ENCODE results near the gene SYTL3. TPM values are rescaled to one million over a fixed set of nuclear protein-coding genes. Genes with fewer than 3 reads are reported as not detected.
"Not testable (repeated sequence)": the region's sequence is repeated elsewhere in the genome, so short reads cannot be mapped to it uniquely, and the experiment has no call there.

The SYTL3 gene
- polyA plus RNA-seq, 4 donors: 3.2 to 4.6 (median 3.8) TPM

DNA sequence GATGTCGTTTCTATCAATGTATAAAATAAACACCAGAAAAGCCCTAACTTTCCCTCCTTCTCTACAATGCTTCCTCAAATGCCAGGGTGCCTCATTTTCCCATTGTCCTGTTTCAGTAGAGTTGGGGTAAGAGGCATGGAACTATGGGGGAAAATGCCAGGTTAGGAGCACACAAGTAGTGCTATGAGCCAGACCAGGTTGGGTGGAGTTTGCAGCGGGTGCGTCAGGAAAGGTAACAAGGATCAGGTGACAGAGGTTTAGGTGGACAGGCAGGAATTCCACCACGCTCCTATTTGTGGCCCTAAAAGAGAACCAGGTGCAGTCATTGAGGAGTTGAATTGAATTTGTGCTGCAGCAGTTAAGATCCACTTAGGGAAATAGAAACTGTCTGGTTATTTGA lies 36.5 kb downstream of the SYTL3 start:
- no peak for DNase-seq (ENCODE audit: low read depth in 4 of 4, low spot score in 3 of 4)

DNA sequence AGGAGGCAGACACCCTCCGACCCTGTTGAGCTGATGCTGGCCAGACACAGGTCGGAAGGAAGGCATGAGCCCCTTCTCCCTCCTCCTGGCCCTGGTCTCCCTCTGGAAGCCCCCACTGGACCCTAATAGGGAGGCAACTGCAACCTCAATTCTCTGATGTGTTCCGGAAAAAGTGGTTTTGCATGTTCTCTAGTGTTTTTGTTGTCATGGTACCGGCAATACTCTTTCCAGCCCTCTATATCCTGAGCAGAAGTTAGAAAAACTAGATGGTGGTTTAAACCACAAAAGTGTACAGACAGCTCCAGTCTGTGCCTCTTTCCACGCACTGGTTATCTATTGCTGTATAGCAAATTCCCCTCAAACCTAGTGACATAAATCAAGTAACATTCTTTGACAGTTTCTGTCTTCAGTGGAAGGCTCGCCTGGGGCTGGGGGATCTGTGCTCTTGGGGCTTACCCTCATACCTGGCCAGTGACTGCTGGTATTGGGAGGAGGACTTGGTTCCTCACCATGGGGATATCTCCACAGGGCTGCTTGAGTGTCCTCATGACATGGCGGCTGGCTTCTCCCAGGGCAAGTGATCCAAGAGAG lies 37.0 kb downstream of the SYTL3 start:
- no peak for DNase-seq (ENCODE audit: low read depth in 4 of 4, low spot score in 3 of 4)

DNA sequence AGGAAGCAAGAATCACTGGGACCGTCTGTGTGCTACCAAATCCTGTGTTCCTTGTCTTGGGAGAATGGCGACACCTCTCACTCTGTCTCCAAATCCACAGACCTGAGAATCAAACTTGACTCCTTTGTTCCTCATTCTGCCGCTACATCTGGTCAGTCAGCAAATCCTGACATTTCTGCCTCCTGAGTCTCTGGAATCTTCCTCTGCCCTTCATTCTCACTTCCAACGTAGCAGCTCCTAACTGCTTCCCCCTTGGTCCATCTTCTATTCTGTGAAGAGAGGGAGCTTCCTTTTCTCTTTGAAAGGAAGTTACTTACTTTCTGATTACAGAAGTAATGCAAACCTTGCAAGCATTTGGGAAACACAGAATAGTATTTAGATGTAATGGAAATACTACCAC lies 37.7 kb downstream of the SYTL3 start:
- DNase-seq (ENCODE audit: low read depth in 4 of 4, low spot score in 3 of 4): no peak

DNA sequence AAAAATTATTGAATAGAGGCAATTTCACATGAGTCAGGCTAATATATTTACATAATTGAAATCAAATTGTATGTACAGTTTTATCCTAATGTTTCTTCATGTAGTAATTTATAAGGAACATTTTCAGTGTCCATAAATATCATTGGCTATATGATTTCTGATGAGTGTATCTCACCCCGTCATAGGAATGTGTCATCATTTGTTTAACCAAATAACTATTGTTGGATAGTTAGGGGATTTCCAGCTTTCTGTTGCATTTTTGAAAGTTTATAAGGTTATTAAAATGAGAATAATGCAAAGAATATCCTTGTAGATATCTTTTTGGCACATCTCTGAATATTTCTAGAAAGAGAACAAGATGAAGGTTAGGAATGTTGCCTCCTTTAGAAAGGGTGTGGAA lies 39.0 kb downstream of the SYTL3 start:
- DNase-seq (ENCODE audit: low read depth in 4 of 4, low spot score in 3 of 4): no peak

DNA sequence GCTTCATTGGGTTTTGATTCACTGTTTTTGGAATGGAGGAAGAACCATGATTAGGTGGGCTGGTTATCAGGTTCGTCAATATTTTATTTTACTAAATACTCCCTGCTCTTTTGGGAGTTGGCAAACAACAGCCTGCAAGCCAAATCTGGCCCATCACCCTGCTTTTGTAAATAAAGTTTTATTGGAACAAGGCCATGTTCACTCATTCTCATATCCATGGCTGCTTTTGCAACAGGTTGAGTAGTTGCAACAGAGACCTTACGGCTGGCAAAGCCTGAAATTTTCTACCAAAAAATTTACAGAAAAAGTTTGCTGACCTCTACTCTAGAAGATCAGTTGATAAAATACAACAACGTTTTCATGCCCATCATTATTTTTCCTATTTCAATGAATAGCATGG lies 45.1 kb downstream of the SYTL3 start:
- no peak for DNase-seq (ENCODE audit: low read depth in 4 of 4, low spot score in 3 of 4)

DNA sequence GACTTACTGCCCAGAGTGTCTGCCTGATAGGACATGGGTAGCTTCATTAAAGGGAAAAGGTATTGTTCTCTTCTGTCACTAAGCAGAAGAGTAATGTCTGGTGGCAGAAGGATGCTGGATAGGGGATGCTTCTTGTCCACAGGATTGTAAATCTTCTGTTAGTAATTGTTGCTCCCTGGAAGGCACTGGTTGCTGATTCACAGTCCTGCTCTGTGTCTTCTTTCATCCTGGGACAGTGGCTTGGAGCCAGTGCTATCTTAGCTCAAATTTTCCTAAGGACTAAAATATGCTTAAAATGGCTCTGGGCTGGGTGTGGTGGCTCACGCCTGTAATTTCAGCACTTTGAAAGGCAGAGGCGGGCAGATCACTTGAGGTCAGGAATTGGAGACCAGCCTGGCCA lies 48.0 kb downstream of the SYTL3 start:
- DNase-seq (ENCODE audit: low read depth in 4 of 4, low spot score in 3 of 4): no peak

DNA sequence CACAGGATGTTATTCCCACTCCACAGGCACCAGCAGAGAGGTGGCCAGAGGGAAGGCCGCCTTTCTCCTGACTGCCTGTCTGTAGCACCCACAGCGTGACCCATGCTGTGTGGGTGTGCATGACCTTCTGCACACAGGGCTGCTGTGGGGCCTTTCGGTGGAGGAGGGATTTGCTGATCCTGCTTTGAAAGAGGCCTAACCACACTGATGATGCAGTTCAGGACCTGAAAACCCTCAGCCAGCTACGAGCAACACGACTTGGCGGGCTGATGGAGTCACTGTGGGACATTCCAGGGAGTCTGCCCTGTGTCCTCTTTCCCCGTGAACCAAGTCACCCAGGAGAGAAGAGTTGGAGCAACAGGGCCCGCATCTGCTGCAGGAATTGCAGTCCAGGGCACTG lies 49.1 kb downstream of the SYTL3 start:
- no peak for DNase-seq (ENCODE audit: low read depth in 4 of 4, low spot score in 3 of 4)

GRCh38 chr6:158701268-158701667 lies 51.4 kb downstream of the SYTL3 start:
- DNase-seq (ENCODE audit: low read depth in 4 of 4, low spot score in 3 of 4): not testable (repeated sequence)

GRCh38 chr6:158703111-158703836 lies 53.4 kb downstream of the SYTL3 start:
- no peak for DNase-seq (ENCODE audit: low read depth in 4 of 4, low spot score in 3 of 4)

- peak in 3 of 4 donors; percentile 47 to 75 (median 55) for DNase-seq (ENCODE audit: low read depth in 4 of 4, low spot score in 3 of 4)
Measured at GRCh38 chr6:158703837-158704822, 54.3 kb downstream of the SYTL3 start.

- DNase-seq (ENCODE audit: low read depth in 4 of 4, low spot score in 3 of 4): no peak
Measured at GRCh38 chr6:158705386-158706126, 55.7 kb downstream of the SYTL3 start.

DNA sequence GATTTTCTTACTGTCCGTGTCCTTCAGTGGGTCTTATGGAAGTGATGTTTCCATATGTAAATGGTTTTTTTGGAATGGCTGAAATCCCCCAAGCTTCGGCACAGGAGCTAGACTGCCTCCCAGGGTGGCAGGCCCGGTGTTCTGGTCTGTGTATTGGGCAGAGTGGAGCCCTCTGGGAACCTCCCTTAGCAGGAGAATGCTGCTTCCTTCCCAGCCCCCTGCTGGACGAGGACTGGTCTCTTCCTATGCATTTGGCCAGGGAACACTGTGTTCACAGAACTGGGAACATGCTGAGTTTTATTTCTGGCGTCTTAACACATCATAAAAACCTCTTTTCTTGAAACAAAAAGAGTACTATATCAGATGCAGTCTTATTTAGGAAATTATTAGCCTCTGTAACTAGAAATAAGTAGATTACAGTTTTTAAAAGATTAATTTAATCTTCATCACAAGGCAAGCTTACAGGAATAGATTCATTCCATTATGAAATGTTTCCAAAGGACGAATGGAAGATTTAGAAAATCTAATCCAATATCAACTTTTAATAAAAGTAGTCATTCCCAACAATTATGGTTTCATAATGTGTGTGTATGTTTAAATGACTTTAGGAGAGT lies 56.6 kb downstream of the SYTL3 start:
- DNase-seq (ENCODE audit: low read depth in 4 of 4, low spot score in 3 of 4): no peak

DNA sequence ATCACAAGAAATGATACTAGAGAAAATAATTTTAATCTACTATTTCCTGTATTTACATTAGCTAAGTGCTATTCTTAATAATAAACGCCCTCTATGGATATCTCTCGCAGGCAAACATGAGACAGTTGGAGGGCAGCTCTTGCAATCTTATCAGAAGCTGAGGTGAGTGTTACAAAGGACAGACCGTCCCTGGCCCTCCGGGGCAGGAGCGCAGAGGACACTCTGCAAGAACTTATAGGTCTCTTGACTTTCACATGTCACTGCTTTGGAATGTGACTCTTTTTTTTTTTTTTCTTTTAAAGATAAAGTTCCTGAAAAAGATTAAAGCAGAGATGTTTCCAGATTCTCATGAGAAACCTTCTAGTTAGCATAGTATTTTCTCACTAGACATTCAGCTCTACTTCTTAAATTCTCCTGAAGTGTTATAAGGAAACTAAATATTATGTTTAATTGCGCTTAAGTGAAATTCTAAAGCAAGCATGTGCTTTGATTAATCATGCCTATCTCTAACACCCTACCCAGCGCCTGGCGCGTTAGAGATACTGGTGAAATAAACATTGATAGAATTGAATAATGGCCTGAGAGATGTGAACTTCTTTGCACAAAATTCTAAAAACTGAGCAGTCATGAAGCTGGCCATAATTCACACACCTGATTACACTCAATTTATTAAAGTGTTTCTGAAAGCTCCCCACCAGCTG lies 57.4 kb downstream of the SYTL3 start:
- peak in 1 of 4 donors; percentile 16 for DNase-seq (ENCODE audit: low read depth in 4 of 4, low spot score in 3 of 4)

- no peak for DNase-seq (ENCODE audit: low read depth in 4 of 4, low spot score in 3 of 4)
Measured at GRCh38 chr6:158707821-158708195, 58.0 kb downstream of the SYTL3 start.

DNA sequence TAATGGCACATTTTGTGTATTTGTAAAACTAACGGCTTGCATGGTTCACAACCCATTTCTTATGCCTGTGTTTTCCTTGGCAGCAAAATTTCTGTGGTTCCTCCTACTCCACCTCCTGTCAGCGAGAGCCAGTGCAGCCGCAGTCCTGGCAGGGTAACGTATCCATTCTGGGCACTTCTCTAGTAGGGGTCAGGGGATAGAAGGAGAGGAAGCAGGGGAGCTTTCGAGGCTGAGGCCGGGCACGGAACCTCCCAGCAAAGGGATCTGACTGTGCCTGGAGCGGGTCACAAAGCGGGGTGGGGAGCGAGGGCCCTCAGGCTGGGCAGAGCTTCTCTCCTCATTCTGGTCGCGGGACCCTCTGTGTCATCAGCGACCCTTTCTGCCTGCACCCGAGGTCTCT lies 58.4 kb downstream of the SYTL3 start:
- DNase-seq (ENCODE audit: low read depth in 4 of 4, low spot score in 3 of 4): peak in 1 of 4 donors; percentile 24

- no peak for DNase-seq (ENCODE audit: low read depth in 4 of 4, low spot score in 3 of 4)
Measured at GRCh38 chr6:158709809-158710208, 60.0 kb downstream of the SYTL3 start.

DNA sequence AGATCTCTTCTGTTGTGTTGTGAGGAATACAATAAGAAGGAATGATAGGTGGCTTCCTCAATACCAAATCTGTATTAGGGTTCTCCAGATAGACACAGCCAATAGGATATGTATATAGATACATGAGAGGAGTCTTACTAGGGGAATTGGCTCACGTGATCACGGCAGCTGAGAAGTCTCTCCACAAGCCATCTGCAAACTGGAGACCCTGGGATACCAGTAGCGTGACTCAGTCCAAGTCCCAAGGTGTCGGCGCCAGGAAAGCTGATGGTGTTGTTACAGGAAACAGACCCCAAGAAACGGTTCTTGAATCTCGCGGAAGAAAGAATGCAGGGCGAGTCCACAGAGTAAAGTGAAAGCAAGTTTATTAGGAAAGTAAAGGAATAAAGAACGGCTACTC lies 61.4 kb downstream of the SYTL3 start:
- DNase-seq (ENCODE audit: low read depth in 4 of 4, low spot score in 3 of 4): no peak

DNA sequence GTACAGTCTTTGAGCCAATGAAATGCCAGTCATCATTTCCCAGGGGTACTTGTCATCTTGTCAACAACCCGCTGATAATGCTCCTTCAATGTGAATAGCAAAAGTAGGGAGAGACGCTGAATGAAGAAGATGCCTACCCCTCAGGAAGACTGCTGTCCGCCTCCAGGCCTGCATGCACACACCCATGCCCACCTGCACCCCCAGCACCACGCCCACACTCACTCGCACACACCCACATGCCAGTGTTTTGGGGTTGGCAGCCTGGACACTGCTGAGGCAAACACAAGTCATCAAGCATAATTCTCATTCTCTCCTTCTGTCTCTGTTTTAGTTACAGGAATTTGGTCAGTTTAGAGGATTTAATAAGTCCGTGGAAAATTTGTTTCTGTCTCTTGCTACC lies 63.6 kb downstream of the SYTL3 start:
- DNase-seq (ENCODE audit: low read depth in 4 of 4, low spot score in 3 of 4): no peak

GRCh38 chr6:158714706-158715105 lies 64.9 kb downstream of the SYTL3 start:
- DNase-seq (ENCODE audit: low read depth in 4 of 4, low spot score in 3 of 4): no peak
